A673 (cell line): ENCODE measurements around the gene AMOTL1. TPM values are rescaled to one million over a fixed set of nuclear protein-coding genes. Genes with fewer than 3 reads are reported as not detected.
A peak's percentile ranks its signal among the peaks of the same experiment; 100 is the strongest.

Experiments used
- BruUV-seq: library from RNA; stranded (reverse); fragments of 400-500 nt; replicated peaks from 2 replicates; lab custom pipeline; 2021; lab: Mats Ljungman, UMichigan
- CTCF ChIA-PET: fragments of 300-600 bp; sonication (Branson Sonifier 250); formaldehyde crosslinking; loops from one replicate; lab custom pipeline; 2022; ENCODE audit warnings: antibody characterized with exemption; lab: Charles Lee
- POLR2A ChIA-PET: fragments of 300-600 bp; sonication (Branson Sonifier 250); formaldehyde crosslinking; loops from one replicate; lab custom pipeline; 2022; ENCODE audit warnings: antibody characterized with exemption; ENCODE audit not compliant: low non-redundant PET; lab: Charles Lee
- DNase-seq: peaks from one replicate; pipeline ENCODE4 v3.0.0-alpha.2; 2015; ENCODE audit warnings: low spot score
- H3K27ac ChIP-seq: fragments of 200-600 bp; sonication (generic); 2 replicates; pipeline ENCODE4 v1.5.1; 2016; ENCODE audit warnings: mixed run types, low read depth, mild to moderate bottlenecking, mixed read lengths, antibody characterized with exemption, low read length; ENCODE audit not compliant: poor library complexity, severe bottlenecking
- H3K27me3 ChIP-seq: fragments of 200-600 bp; sonication (generic); replicated peaks from 2 replicates; pipeline ENCODE4 v1.6.1; 2017; ENCODE audit warnings: mixed run types, low read depth, mild to moderate bottlenecking, mixed read lengths, antibody characterized with exemption, low read length; ENCODE audit not compliant: insufficient read depth, poor library complexity
- H3K36me3 ChIP-seq: fragments of 200-600 bp; sonication (generic); 2 replicates; pipeline ENCODE4 v1.6.1; 2016; ENCODE audit warnings: mixed run types, mild to moderate bottlenecking, mixed read lengths, antibody characterized with exemption, low read length; ENCODE audit not compliant: insufficient read depth, poor library complexity, severe bottlenecking
- H3K4me1 ChIP-seq: fragments of 200-600 bp; sonication (generic); 2 replicates; pipeline ENCODE4 v1.6.1; 2017; ENCODE audit warnings: mixed run types, mild to moderate bottlenecking, mixed read lengths, antibody characterized with exemption, low read length; ENCODE audit not compliant: insufficient read depth, poor library complexity, severe bottlenecking
- H3K4me3 ChIP-seq: fragments of 200-600 bp; sonication (generic); 2 replicates; pipeline ENCODE4 v1.5.1; 2016; ENCODE audit warnings: low read depth, mixed run types, mild to moderate bottlenecking, mixed read lengths, low read length; ENCODE audit not compliant: poor library complexity, severe bottlenecking
- H3K9me3 ChIP-seq: fragments of 200-600 bp; sonication (generic); 2 replicates; pipeline ENCODE4 v1.6.1; 2016; ENCODE audit warnings: mixed run types, low read depth, mild to moderate bottlenecking, mixed read lengths, antibody characterized with exemption, low read length; ENCODE audit not compliant: poor library complexity, severe bottlenecking
- EZH2 ChIP-seq: fragments of 200-600 bp; sonication (generic); IDR thresholded peaks from 2 replicates; pipeline ENCODE4 v1.6.1; 2017; ENCODE audit warnings: borderline replicate concordance, low read depth, mild to moderate bottlenecking, mixed read lengths, antibody characterized with exemption, low read length; ENCODE audit not compliant: poor library complexity, severe bottlenecking
- intact Hi-C: fragments of 100-400 bp; cut with micrococcal nuclease; formaldehyde crosslinking; loops from one replicate; pipeline ENCODE4 v1.10.0; 2022; ENCODE audit not compliant: unreplicated experiment
- total RNA-seq: library from RNA; stranded (reverse); gene quantifications from 2 replicates; pipeline ENCODE4 v1.2.3, GENCODE V29; 2021
- TF ChIP-seq, protein P1 (sequence below): fragments of 300-800, 200-600 bp; sonication (generic); conservative IDR thresholded peaks from 2 replicates; pipeline ENCODE4 v1.5.1; 2017; ENCODE audit warnings: low read depth, mild to moderate bottlenecking, antibody characterized with exemption, low read length, moderate library complexity, mixed read lengths

Gene AMOTL1
- total RNA-seq, 1 experiment from 2014 or later, result 68.5 TPM

DNA sequence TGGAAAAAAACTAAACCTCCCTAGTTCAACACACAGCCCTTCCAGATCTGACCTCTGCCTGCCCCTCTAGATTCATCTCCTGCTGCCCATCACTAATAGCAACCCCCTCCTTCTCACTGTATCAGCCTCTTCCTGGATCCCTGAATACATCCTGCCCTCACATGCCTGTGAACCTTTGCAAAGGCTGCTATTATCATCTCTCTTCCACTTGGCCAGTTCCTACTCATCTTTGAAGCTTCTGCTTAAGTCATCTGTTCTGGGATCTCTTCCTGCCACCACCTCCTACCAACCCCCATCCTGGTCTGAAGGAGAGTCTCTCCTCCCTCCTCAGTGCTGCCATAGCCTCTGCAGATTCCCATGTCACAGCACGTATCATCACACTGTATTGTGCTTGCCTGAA, 38.0 kb upstream of the AMOTL1 start:
- CTCF ChIA-PET, result no interaction called here
- no peaks in the 10 kb centered on the region for H3K36me3 ChIP-seq
- BruUV-seq, result no TSS peak
- intact Hi-C loops, result loop anchor here (5.0 kb wide), 1 partner anchor 73 kb away; no protein-coding TSS in a partner anchor
- TF ChIP-seq EZH2, result no peak
- TF ChIP-seq, protein P1, sequence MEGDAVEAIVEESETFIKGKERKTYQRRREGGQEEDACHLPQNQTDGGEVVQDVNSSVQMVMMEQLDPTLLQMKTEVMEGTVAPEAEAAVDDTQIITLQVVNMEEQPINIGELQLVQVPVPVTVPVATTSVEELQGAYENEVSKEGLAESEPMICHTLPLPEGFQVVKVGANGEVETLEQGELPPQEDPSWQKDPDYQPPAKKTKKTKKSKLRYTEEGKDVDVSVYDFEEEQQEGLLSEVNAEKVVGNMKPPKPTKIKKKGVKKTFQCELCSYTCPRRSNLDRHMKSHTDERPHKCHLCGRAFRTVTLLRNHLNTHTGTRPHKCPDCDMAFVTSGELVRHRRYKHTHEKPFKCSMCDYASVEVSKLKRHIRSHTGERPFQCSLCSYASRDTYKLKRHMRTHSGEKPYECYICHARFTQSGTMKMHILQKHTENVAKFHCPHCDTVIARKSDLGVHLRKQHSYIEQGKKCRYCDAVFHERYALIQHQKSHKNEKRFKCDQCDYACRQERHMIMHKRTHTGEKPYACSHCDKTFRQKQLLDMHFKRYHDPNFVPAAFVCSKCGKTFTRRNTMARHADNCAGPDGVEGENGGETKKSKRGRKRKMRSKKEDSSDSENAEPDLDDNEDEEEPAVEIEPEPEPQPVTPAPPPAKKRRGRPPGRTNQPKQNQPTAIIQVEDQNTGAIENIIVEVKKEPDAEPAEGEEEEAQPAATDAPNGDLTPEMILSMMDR, result no peak
- no peaks in the 10 kb centered on the region for H3K9me3 ChIP-seq
- POLR2A ChIA-PET, result no interaction called here
- H3K4me3 ChIP-seq, result no peak overlapping the region
- DNase-seq, result no peak
- H3K4me1 ChIP-seq, result peaks cover 34% of the 10 kb centered on the region
- H3K27ac ChIP-seq, result no peak overlapping the region
- no peaks in the 10 kb centered on the region for H3K27me3 ChIP-seq

DNA sequence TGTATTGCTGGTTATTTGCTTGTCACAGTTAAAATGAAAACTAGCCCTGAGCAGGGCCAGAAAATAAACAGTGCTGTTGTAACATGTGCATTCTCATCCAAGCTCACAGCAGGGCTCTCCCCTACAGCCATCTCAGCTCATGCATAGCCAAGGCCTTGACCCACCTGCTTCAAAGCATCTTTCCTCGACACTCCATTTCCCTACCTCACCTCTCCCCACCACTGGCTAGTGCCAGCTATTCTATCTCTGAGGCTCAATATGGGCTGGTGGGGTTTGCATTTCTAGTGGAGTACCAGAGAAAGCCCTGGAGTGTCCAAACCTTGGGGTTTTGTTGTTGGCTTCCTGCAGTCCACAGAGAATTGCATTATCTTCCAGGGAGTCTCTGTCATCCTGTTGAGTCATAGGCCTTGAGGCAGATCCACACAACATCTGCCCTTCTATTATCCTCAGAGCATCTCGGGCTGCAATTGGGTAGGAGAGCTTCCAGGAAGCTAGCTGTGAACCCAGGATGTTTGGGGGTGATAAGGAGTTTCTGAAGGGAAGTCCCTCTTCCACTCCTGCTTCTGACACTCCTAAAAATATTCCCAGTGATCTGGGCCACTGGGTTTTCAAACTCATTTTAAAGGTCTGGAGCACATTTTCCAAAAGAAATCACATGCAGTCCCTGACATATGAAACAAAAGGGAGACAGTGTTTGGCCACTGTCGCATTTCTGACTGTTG, 36.1 kb upstream of the AMOTL1 start:
- Histone ChIP-seq H3K27ac (no peak overlapping the region), H3K4me3 (no peak overlapping the region), H3K9me3 (no peaks in the 10 kb centered on the region), H3K27me3 (no peaks in the 10 kb centered on the region), H3K36me3 (no peaks in the 10 kb centered on the region), H3K4me1 (peaks cover 36% of the 10 kb centered on the region)
- CTCF ChIA-PET, result interaction anchor here (0.5 kb wide), 1 partner anchor 31 kb away, joined by 3 read pairs; no protein-coding TSS in a partner anchor
- POLR2A ChIA-PET, result no interaction called here
- peak; percentile 79 for DNase-seq
- BruUV-seq, result no TSS peak
- intact Hi-C loops, result loop anchor here (5.0 kb wide), 1 partner anchor 75 kb away; no protein-coding TSS in a partner anchor
- TF ChIP-seq, protein P1, result no peak
- TF ChIP-seq EZH2, result no peak

DNA sequence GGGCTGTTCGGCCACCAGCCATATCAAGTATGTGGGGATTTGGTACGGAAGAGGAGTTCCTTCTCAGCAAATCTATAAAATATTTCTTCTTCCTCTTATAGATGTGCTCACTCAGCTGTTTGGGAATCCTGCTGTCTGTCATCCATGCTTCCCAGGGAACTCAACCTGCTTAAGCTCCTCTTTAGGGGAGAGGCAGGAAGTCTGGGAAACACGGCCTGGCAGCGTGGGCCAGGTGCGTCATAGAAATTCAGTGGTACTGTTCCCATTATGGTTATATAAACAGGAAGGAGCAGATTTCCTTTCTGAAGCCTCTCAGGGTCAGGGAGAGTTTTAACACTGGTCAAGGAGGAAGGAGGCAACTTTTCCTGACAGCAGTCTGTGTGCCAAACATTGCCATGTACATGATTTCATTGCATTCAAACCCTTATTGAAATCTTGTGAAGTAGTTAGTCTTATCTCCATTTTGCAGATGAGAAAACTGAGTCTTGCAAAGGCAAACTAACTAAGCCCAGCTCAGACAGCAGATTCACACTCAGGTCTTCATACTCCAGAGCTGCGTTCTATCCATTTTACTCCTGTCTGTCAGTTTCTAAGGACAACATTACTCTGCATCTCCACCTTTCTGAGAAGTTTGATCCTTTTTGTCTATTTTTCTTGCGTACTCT, 35.4 kb upstream of the AMOTL1 start:
- no peaks in the 10 kb centered on the region for H3K27me3 ChIP-seq
- H3K9me3 ChIP-seq, result no peaks in the 10 kb centered on the region
- ChIA-PET CTCF (interaction anchor here (0.5 kb wide), 1 partner anchor 31 kb away, joined by 3 read pairs; no protein-coding TSS in a partner anchor), POLR2A (no interaction called here)
- H3K27ac ChIP-seq, result no peak overlapping the region
- no peak overlapping the region for H3K4me3 ChIP-seq
- H3K36me3 ChIP-seq, result no peaks in the 10 kb centered on the region
- peaks cover 35% of the 10 kb centered on the region for H3K4me1 ChIP-seq
- BruUV-seq, result no TSS peak
- no peak for DNase-seq
- intact Hi-C loops, result loop anchor here (5.0 kb wide), 1 partner anchor 75 kb away; no protein-coding TSS in a partner anchor
- no peak for TF ChIP-seq EZH2
- TF ChIP-seq, protein P1, result no peak
